Panc1 (cell line): ENCODE results near the gene SYT2.

Source experiments
- CTCF ChIP-seq: fragments of 450-650 bp; IDR thresholded peaks from 2 replicates; pipeline ENCODE4 v1.5.1; 2017; ENCODE audit warnings: mild to moderate bottlenecking
- POLR2AphosphoS5 ChIP-seq: IDR thresholded peaks from 2 replicates; pipeline ENCODE4 v1.6.1; 2012; ENCODE audit warnings: mild to moderate bottlenecking, low read depth, low read length, moderate library complexity
- REST ChIP-seq, 2 experiments: IDR thresholded peaks; 2 replicates each; pipeline ENCODE4 v1.6.1; 2011 to 2012; ENCODE audit warnings: low read depth in 2 of 2, control low read depth in 1 of 2, low read length in 1 of 2, mild to moderate bottlenecking in 1 of 2, moderate library complexity in 1 of 2; ENCODE audit not compliant: insufficient read depth in 1 of 2
- SIN3A ChIP-seq: IDR thresholded peaks from 2 replicates; pipeline ENCODE4 v1.6.1; 2012; ENCODE audit warnings: low read depth, mild to moderate bottlenecking, low read length, moderate library complexity, borderline replicate concordance; ENCODE audit not compliant: insufficient read depth
- TCF7L2 ChIP-seq: IDR thresholded peaks from 2 replicates; pipeline ENCODE4 v1.6.1; 2011; ENCODE audit warnings: mild to moderate bottlenecking, low read depth, low read length, inconsistent platforms

- TF ChIP-seq CTCF (no peak), TCF7L2 (no peak), POLR2AphosphoS5 (no peak), REST (IDR thresholded peaks at IDR 0.05; ENCODE audit: insufficient read depth in 1 of 2, low read depth in 2 of 2, low read length in 1 of 2) (no peak), SIN3A (no peak)
These were observed 86.0 kb downstream of the SYT2 start for GRCh38 chr1:202624088-202624780.
